Measurements from ENCODE around the gene LTBR.

DNA sequence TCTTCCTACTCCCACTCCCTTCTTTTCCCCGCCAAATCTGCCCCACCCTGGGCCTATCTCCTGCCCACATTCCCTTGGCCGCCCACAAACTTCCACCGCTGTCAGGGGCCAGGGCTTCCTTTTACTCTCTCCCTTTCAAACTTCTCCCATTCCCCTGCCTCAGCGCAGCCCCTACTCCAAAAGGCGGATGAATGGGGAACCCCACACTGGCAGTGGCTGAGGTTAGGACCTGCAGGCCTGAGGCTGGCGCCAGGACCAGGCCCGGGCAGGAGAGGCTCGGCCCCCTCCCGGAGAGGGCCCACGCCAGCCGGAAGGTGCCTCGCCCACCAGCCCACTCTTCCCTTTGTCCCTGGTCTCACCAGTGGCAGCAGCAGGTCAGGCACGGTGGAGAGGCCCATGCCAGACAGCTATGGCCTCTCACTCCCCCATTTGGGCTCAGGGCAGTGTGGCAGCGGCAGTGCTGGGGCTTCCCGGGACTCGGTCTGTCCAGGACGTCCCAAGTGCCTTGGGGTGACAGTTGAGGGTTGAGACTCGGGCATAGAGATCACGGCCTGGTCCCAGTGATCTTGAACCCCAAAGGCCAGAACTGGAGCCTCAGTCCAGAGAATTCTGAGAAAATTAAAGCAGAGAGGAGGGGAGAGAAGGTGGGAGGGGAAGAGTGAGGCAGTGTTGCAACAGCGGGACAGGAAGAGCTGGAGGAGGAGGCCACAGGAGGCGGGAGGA is 42.4 kb upstream of the LTBR start, which contains the start of gene TNFRSF1A:
- TF ChIP-seq EZH2 (IDR thresholded peaks at IDR 0.05; ENCODE audit: borderline replicate concordance, low read depth, low read length, severe bottlenecking) (no peak), JUN (IDR thresholded peaks at IDR 0.05; ENCODE audit: borderline replicate concordance, insufficient read depth, insufficient read length, low read depth) (no peak), POLR2A (IDR thresholded peaks at IDR 0.05; ENCODE audit: low read depth, low read length) (peak; percentile 47), POLR2AphosphoS5 (IDR thresholded peaks at IDR 0.05; ENCODE audit: insufficient read depth, low read depth, low read length) (peak; percentile 65), GATA2 (IDR thresholded peaks at IDR 0.05; ENCODE audit: insufficient read depth, insufficient read length, low read depth, low read length) (no peak), MYC (IDR thresholded peaks at IDR 0.05; ENCODE audit: low read depth, low read length) (no peak)
- TF ChIP-seq, protein P1, sequence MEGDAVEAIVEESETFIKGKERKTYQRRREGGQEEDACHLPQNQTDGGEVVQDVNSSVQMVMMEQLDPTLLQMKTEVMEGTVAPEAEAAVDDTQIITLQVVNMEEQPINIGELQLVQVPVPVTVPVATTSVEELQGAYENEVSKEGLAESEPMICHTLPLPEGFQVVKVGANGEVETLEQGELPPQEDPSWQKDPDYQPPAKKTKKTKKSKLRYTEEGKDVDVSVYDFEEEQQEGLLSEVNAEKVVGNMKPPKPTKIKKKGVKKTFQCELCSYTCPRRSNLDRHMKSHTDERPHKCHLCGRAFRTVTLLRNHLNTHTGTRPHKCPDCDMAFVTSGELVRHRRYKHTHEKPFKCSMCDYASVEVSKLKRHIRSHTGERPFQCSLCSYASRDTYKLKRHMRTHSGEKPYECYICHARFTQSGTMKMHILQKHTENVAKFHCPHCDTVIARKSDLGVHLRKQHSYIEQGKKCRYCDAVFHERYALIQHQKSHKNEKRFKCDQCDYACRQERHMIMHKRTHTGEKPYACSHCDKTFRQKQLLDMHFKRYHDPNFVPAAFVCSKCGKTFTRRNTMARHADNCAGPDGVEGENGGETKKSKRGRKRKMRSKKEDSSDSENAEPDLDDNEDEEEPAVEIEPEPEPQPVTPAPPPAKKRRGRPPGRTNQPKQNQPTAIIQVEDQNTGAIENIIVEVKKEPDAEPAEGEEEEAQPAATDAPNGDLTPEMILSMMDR (IDR thresholded peaks at IDR 0.05; ENCODE audit: extremely low read depth in 1 of 2, insufficient read depth in 1 of 2, low read depth in 1 of 2, low read length in 2 of 2) = no peak
- TF ChIP-seq, protein P2, sequence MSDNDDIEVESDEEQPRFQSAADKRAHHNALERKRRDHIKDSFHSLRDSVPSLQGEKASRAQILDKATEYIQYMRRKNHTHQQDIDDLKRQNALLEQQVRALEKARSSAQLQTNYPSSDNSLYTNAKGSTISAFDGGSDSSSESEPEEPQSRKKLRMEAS (IDR thresholded peaks at IDR 0.05; ENCODE audit: insufficient read depth, insufficient read length) = no peak

Data from endothelial cell of umbilical vein (primary cell).